OCI-LY3 (cell line): ENCODE measurements around the gene SRPK3.

Experiments used
- CTCF ChIP-seq: fragments of 200-600, 300-600 bp; sonication (generic); IDR thresholded peaks from 2 replicates; pipeline ENCODE4 v1.5.1; 2014; ENCODE audit warnings: antibody characterized with exemption, low read length, low read depth
- EZH2phosphoT487 ChIP-seq: fragments of 200-600 bp; shearing (Covaris generic); IDR thresholded peaks from 2 replicates; pipeline ENCODE4 v1.6.1; 2018; ENCODE audit warnings: antibody characterized with exemption, mixed run types, low read depth

DNA sequence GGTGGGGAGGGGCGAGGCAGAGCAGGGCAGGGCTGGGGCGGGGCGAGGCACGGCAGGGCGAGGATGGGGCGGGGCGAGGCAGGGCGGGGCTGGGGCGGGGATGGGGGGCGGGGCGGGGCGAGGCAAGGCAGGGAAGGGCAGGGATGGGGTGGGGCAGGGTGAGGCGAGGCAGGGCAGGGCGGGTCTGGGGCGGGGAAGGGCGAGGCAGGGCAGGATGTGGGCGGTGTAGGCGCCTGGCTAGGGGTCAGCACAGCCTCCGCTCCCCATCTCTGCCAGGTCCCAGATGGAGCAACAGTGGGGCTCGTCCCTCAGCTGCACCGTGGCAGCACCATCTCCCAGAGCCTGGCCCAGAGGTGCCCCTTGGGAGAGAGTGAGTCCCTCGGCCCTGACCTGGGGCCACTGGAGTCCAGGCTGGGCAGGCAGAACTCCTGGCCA, 4.2 kb upstream of the SRPK3 start:
- no peak for TF ChIP-seq EZH2phosphoT487
- TF ChIP-seq CTCF = no peak
